Measurements from ENCODE around the gene CLK1. TPM values are rescaled to one million over a fixed set of nuclear protein-coding genes. Genes with fewer than 3 reads are reported as not detected.

Gene CLK1
- polyA plus RNA-seq, 4 donors = 223 to 315 (median 281) TPM

DNA sequence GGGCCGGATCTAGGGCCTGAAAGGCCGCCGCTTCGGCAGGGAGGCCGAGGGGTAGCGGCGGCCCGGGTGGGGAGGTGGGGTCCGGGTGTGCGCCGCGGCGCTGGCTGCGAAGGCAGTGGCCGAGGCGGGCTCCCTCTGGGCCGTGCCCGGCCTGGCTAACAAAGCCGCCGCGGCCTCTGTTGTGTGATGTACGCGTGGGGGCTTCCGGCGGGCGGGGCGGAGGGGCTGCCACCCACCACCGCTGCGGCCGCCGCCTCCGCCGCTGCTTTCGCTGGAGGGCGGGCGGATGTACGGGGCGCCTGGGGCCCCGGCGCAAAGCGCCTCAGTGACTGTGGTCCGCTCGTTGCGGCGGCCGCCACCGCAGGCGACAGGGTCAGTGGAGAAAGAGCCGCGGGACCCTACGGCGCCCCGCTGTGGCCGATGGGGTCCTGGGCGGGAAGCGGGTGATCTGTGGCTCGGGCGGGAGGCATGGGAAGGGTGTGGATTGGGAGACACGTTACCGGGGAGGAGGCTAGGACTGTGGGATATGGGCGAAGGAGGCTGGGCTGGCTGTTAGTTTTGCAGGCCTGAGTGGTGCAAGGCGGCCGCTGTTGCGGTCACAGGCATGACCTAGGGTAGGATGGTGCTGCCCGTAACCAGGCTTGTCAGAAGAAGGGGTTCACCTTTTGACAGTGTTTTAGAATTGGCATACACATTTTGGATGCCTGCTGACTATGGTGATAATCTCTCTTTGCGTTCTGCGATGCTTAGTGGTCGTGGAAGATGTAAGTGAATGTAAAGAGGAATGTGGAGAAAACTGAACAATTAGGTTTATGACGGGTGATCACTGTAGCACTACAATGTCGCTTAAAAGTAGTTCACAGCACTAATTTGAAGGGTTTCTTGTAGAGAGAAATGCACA is 52.1 kb downstream of the CLK1 start:
- DNase-seq (ENCODE audit: low read depth in 4 of 4, low spot score in 2 of 4) = peak; percentile 17 to 52 (median 34)

DNA sequence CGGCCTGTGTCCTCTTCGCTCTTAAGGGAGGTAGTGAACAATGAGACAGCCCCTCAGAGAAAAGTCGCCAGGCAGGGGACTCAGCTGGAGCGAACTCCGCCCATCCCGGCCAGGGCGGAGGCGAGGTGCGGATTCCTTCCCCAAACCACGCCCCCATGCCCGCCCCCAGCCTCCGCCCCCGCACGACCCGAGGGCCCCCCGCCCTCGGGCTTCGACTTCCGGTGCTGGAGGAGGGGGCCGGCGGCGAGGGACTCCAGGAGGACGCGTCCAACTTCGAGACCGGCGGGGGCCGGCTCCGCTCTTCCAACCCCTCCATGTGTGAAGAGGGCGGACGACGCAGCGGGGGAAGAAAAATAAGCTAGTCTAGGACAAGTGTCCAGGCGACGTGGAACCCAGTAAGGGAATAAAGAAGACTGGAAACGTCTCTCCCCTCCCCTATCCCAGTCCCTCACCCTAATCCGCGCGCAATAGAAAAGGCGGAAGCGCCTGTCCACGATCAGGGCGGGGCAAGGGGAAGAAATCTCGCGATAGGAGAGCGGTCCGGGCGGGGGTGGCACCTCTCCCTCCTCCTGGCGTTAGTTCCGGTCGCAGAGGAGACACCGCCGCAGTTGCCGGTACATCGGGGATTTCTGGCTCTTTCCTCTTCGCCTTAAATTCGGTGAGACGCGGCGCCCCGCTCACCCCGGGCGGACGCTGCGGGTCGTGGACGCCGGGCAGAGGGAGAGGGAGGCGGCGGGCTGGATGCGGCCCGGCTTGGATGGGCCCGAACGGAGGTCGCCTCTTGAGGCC is 52.9 kb downstream of the CLK1 start, which contains the start of gene BZW1:
Gene BZW1 (plus strand): TSS at position 578 of the 789 bp plus-strand sequence. CDS start 1,308 bp downstream, outside the sequence.
- DNase-seq (ENCODE audit: low read depth in 4 of 4, low spot score in 2 of 4) = peak; percentile 97 to 98 (median 98)

DNA sequence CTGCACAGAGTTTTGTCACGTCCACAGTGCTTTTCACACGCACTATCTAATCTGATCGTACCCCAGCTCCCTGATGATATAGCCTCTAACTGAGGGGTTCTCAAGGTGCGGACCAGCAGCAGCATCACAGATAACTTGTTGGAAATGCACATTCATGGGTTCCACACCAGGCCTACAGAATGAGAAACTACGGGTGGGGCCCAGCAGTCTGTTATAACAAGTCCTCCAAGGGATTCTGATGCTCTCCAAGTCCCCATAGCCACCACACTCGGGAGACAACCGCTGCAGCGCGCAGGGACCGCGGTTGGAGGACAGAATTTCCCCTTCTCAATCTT is 53.5 kb downstream of the CLK1 start:
- DNase-seq (ENCODE audit: low read depth in 4 of 4, low spot score in 2 of 4) = no peak

DNA sequence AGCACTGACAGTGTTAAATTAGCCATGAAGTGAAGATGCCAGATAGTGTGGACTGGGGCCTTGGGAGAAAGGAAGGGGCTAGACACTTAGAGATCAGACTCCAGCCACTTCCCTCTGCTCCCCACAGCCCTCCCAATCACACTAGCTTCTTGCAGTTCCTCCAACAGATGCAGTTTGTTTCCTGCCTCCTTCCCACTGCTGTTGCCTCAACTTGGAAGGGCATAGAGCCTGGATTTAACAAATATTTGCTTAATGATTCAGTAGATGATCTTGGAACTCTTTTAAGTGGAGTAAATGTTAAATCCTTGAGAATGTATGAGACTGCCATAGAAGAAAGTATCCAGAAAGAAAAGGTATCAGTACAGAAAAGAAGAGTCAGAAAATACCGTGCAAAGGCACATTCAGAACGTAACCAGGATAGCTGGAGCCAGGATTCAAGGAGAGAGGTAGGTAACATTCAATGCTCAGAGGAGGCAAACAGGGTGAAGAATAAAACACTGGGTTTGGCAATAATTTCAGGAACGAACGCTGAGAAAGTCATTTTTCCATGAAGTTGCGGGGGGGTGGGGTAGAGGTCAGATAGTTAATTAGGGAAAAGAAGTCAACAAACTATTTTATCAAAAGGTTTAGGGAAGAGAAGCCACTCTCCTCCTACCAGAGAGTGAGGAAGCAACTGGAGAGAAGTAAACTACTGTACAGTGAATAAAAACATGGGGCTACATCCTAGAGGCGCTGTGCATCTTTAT is 54.0 kb downstream of the CLK1 start:
- no peak for DNase-seq (ENCODE audit: low read depth in 4 of 4, low spot score in 2 of 4)

DNA sequence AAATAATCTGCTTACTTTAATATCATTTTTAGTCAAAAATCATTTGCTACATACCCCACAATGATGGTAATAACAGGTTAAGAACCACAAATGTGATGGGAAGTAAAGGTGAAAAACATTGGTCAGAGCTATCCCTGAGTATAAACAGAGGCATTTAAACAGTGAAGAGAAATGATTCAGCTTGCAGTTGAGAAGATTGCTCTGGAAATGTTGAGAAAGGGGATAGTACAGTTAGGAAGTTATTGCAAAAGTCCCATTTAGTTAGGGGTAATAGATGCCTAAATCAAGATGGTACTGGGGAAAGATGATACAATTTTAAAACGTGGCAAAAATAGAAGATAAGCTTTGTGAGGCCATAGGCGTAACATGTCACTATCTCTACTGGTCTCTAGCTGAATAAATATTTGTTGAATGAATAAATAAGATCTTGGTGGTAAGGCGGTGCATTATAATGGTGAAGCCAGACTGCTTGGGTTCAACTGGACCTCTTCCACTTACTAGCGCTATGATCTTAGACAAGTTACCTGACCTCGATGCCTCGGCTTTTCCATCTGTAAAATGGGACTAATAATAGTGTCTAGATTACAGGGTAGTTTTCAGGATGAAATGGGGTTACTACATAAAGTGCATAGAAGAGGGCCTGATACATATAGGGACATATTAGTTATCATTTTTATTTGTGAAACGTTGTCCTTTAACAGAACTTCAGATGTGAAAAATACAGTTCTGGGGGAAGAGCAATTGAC is 54.8 kb downstream of the CLK1 start:
- DNase-seq (ENCODE audit: low read depth in 4 of 4, low spot score in 2 of 4) = no peak

Other genes with a start within 250 kb of the CLK1 start
- gene BZW1, start 52.7 kb downstream of the CLK1 start, polyA plus RNA-seq (ENCODE audit: insufficient read length in 4 of 4) = 100 to 1,000 TPM; 213 to 283 (median 261) TPM
- gene PPIL3, start 24.4 kb upstream of the CLK1 start, polyA plus RNA-seq (ENCODE audit: insufficient read length in 4 of 4) = 10 to 100 TPM; 49.9 to 74.7 (median 71.6) TPM
- gene NIF3L1, start 24.7 kb upstream of the CLK1 start, polyA plus RNA-seq (ENCODE audit: insufficient read length in 4 of 4) = 10 to 100 TPM; 38.0 to 54.3 (median 41.6) TPM
- gene ORC2, start 99.0 kb upstream of the CLK1 start, polyA plus RNA-seq (ENCODE audit: insufficient read length in 4 of 4) = 10 to 100 TPM; 22.0 to 42.2 (median 31.0) TPM
- 10 to 100 TPM; 10.3 to 19.8 (median 14.2) TPM for gene HYCC2, start 207.0 kb upstream of the CLK1 start, polyA plus RNA-seq (ENCODE audit: insufficient read length in 4 of 4)
- gene NDUFB3, start 207.3 kb upstream of the CLK1 start, polyA plus RNA-seq (ENCODE audit: insufficient read length in 4 of 4) = 100 to 1,000 TPM in 2 of 4 donors, 10 to 100 TPM in 2; 94.0 to 138 (median 114) TPM

Measured in left renal cortex interstitium (tissue), 4 donors.